ENCODE results near the gene ENDOV. TPM values are rescaled to one million over a fixed set of nuclear protein-coding genes. Genes with fewer than 3 reads are reported as not detected.

ENDOV gene
- total and polyA plus RNA-seq, 8 donors = 2.3 to 122 (median 13.2) TPM

DNA sequence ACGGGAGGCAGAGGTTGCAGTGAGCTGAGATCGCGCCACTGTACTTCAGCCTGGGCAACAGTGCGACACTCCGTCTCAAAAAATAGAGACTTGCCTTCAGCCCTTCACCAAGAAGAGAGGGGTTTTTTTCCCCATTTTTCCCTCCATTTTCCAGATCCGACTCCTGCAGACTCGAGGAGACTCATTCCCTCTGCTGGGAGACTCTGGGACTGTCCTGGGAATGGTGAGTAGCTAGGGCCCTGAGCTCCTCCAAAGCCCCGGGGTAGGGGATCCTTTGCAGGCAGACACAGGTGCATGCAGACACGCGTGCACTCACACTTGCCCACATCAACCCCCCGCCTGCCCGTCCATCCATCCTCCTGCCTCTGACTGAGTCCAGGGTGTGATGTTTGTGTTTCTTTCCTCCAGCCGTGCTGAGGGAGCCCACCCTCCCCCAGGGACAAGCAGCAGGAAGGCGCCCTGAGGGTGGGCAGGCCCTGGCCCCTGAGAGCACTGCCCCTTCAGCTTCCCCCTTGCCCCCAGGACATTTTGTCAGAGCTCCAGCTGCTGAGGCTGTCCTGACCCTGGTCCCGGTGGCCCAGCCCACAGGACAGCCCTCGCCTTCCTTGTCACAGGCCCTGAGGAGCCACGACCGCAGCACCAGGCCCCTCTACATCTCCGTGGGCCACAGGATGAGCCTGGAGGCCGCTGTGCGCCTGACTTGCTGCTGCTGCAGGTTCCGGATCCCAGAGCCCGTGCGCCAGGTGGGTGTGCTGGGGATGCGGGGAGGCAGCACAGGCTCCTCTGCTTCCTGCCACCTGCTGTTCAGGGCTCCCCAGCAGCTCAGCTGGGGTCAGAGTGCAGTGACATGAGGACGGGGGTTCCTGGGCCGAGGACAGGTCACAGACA lies 10.2 kb downstream of the ENDOV start:
- Histone ChIP-seq H3K27me3 (no peaks in the 10 kb centered on the region), H3K4me3 (no peak overlapping the region), H3K27ac (no peak overlapping the region), H3K9me3 (no peaks in the 10 kb centered on the region), H3K36me3 (peaks cover 0 to 33% (median 22%) of the 10 kb centered on the region in 4 donors), H3K4me1 (peaks cover 0 to 18% (median 13%) of the 10 kb centered on the region in 4 donors)
- TF ChIP-seq POLR2A (IDR thresholded peaks at IDR 0.05) = no peak
- no peak for TF ChIP-seq EP300 (IDR thresholded peaks at IDR 0.05)
- TF ChIP-seq CTCF (IDR thresholded peaks at IDR 0.05) = no peak
- TF ChIP-seq POLR2AphosphoS5 (IDR thresholded peaks at IDR 0.05) = no peak
- intact Hi-C loops (cut with DNase I; ENCODE audit: low total_unique reads) = loop anchor here (5.0 kb wide), 1 partner anchor 557 kb away; no protein-coding TSS in a partner anchor
- WGBS, 5 donors = 74 to 82% (median 80%) methylated on average over 14 to 27 of the region's 27 CpGs
- peak in 1 of 2 donors; percentile 7 for DNase-seq

DNA sequence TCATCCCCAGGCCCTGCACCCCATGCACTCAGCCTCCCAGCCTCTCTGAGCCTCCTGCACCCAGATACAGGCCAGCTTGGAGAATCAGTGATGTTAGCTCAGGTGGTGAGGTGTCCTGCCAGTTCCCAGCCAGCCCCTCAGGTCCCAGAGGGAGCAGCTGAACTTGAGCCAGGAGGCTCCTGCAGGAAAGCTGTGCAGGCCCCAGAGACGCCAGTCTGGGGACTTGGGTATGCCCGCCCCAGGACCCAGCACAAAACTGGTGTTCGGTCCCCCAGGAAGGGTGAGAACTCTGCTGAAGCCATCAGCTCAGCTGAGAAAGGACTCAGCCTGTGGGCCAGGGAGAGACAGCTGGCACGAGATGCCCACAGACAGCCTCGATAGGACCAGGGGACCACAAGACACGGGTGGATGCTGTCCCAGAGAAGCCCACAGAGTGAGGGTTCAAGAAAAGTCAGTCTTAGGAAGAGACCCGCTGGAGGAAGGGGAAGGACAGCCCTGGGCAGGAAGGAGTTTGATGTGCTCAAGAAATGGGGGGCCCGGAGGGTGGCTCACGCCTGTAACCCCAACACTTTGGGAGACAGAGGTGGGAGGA lies 11.0 kb downstream of the ENDOV start:
- TF ChIP-seq POLR2AphosphoS5 (IDR thresholded peaks at IDR 0.05) (no peak), POLR2A (IDR thresholded peaks at IDR 0.05) (no peak), CTCF (IDR thresholded peaks at IDR 0.05) (no peak), EP300 (IDR thresholded peaks at IDR 0.05) (no peak)
- Histone ChIP-seq H3K27me3 (no peaks in the 10 kb centered on the region), H3K4me1 (peaks cover 0 to 18% (median 13%) of the 10 kb centered on the region in 4 donors), H3K9me3 (no peaks in the 10 kb centered on the region), H3K27ac (no peak overlapping the region), H3K36me3 (peaks cover 0 to 36% (median 20%) of the 10 kb centered on the region in 4 donors), H3K4me3 (no peak overlapping the region)
- DNase-seq = no peak
- intact Hi-C loops (cut with DNase I; ENCODE audit: low total_unique reads) = loop anchor here (5.0 kb wide), 1 partner anchor 556 kb away; no protein-coding TSS in a partner anchor
- WGBS, 5 donors = 81 to 91% (median 87%) methylated on average over 7 to 9 of the region's 9 CpGs

DNA sequence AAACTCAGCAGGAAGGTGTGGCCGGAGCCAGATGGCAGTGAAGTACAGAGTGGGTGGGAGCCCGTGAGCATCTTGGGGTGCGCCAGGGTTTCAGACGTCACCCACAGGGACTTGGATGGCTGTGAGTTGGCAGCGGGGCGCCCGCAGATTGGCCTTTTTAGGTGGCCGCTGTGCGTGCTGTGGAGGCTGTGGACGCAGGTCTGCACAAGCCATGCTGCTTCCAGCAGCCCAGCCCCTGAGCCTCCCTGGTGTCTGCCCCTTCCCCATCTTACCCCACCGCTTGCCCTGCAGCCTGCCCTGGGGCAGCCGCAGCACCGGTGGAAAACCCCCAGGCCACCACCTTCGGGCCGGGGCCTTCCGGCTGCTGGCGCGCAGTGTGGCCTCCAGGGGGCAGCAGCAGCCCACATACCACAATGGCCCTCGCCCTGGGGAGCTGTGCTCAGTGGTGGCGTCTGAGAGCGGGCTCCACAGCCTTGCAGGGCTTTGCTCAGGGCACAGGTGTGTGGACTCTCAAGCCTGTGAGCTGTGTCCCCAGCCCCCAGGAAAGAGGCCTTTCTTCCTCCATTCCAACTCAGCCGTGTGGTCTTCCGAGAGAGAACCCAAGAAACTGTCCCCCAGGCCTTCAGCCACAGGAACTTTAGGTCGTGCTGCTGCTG lies 11.8 kb downstream of the ENDOV start:
- H3K4me1 ChIP-seq = peaks cover 0 to 18% (median 13%) of the 10 kb centered on the region in 4 donors
- 32 to 40% (median 37%) methylated on average over 19 to 24 of the region's 24 CpGs for WGBS, 5 donors
- no peaks in the 10 kb centered on the region for H3K9me3 ChIP-seq

More for the DNA sequence above, 11.8 kb downstream of the ENDOV start:
- H3K27me3 ChIP-seq = no peaks in the 10 kb centered on the region
- TF ChIP-seq CTCF (IDR thresholded peaks at IDR 0.05) = peak in 6 of 7 experiments; percentile 23 to 97 (median 94)
- TF ChIP-seq POLR2A (IDR thresholded peaks at IDR 0.05) = no peak
- TF ChIP-seq POLR2AphosphoS5 (IDR thresholded peaks at IDR 0.05) = peak in 1 of 3 donors; percentile 20
- TF ChIP-seq EP300 (IDR thresholded peaks at IDR 0.05) = no peak
- intact Hi-C loops (cut with DNase I; ENCODE audit: low total_unique reads) = loop anchor here (5.0 kb wide), 1 partner anchor 556 kb away; no protein-coding TSS in a partner anchor
- H3K36me3 ChIP-seq = peaks cover 0 to 39% (median 21%) of the 10 kb centered on the region in 4 donors
- DNase-seq = peak; percentile 79 to 92
- H3K27ac ChIP-seq = no peak overlapping the region
- no peak overlapping the region for H3K4me3 ChIP-seq

Data from stomach (tissue), 9 donors.